Activated CD8-positive, alpha-beta T cell treated with anti-CD3 and anti-CD28 coated beads for 36 hours (primary cell): ENCODE data around the gene KDM8. TPM values are rescaled to one million over a fixed set of nuclear protein-coding genes. Genes with fewer than 3 reads are reported as not detected.

ENCODE experiments used
- ATAC-seq: fragments of 200-7000 bp; cut with Tn5 transposase; one replicate; pipeline ENCODE4 v1.10.0; 2021; ENCODE audit warnings: mild to moderate bottlenecking, moderate library complexity
- CTCF ChIA-PET: fragments of 350-600 bp; sonication (Branson Sonifier 250); formaldehyde crosslinking; loops from one replicate; lab custom pipeline; 2021; ENCODE audit warnings: antibody characterized with exemption; lab: Charles Lee
- POLR2A ChIA-PET: fragments of 350-600 bp; sonication (Branson Sonifier 250); formaldehyde crosslinking; loops from one replicate; lab custom pipeline; 2021; ENCODE audit warnings: antibody characterized with exemption; lab: Charles Lee
- DNase-seq: peaks from one replicate; pipeline ENCODE4 v3.0.0-alpha.2; 2020
- H3K27ac Mint-ChIP-seq: one replicate; pipeline ENCODE4 v1.8.0; 2021; ENCODE audit warnings: mild to moderate bottlenecking, mixed read lengths
- H3K27me3 Mint-ChIP-seq: one replicate; pipeline ENCODE4 v1.8.0; 2021; ENCODE audit warnings: mixed read lengths
- H3K36me3 Mint-ChIP-seq: one replicate; pipeline ENCODE4 v1.8.0; 2021; ENCODE audit warnings: low read depth, mixed read lengths
- H3K4me1 Mint-ChIP-seq: one replicate; pipeline ENCODE4 v1.8.0; 2021; ENCODE audit warnings: low read depth, mixed read lengths
- H3K4me3 Mint-ChIP-seq: one replicate; pipeline ENCODE4 v1.8.0; 2021; ENCODE audit warnings: mild to moderate bottlenecking, moderate library complexity, mixed read lengths
- H3K9me3 Mint-ChIP-seq: one replicate; pipeline ENCODE4 v1.8.0; 2021; ENCODE audit warnings: mixed read lengths
- intact Hi-C: fragments of 100-400 bp; cut with micrococcal nuclease; formaldehyde crosslinking; loops from one replicate; pipeline ENCODE4 v1.10.0; 2022
- total RNA-seq, 2 experiments: library from RNA; stranded (reverse); gene quantifications; one replicate each; pipeline ENCODE4 v1.2.3, GENCODE V29; 2021
- TF ChIP-seq, protein P1 (sequence below): fragments of 200-600 bp; IDR thresholded peaks from one replicate; pipeline ENCODE4 v1.8.0; 2022; ENCODE audit warnings: antibody characterized with exemption, mild to moderate bottlenecking

The KDM8 gene
- total RNA-seq, 2 experiments from 2014 or later, result 10.9 to 12.7 TPM

DNA sequence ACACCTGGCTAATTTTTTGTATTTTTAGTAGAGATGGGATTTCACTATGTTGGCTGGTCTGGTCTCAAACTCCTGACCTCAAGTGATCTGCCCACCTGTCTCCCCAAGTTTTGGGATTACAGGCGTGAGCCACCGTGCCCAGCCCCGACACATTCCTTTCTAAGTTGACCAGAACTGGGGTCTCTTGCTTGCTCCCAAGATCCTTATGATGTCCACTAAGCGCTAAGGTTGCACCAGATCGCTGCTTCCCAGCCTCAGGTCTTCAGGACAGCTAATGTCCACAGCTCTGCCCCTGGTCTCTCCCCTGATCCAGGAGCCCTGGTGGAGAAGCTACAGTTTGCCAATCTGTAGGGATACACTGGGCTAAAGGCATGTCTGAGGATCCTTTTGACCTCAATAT lies 35.7 kb downstream of the KDM8 start:
- no peaks in the 10 kb centered on the region for H3K9me3 Mint-ChIP-seq
- TF ChIP-seq, protein P1, sequence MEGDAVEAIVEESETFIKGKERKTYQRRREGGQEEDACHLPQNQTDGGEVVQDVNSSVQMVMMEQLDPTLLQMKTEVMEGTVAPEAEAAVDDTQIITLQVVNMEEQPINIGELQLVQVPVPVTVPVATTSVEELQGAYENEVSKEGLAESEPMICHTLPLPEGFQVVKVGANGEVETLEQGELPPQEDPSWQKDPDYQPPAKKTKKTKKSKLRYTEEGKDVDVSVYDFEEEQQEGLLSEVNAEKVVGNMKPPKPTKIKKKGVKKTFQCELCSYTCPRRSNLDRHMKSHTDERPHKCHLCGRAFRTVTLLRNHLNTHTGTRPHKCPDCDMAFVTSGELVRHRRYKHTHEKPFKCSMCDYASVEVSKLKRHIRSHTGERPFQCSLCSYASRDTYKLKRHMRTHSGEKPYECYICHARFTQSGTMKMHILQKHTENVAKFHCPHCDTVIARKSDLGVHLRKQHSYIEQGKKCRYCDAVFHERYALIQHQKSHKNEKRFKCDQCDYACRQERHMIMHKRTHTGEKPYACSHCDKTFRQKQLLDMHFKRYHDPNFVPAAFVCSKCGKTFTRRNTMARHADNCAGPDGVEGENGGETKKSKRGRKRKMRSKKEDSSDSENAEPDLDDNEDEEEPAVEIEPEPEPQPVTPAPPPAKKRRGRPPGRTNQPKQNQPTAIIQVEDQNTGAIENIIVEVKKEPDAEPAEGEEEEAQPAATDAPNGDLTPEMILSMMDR, result no peak
- no peak for ATAC-seq
- peaks cover 87% of the 10 kb centered on the region for H3K4me1 Mint-ChIP-seq
- ChIA-PET POLR2A (interaction anchor here (0.8 to 10.0 kb wide), 9 partner anchors 10 to 167 kb away, joined by 3 to 257 read pairs (median 27); partner anchors contain the start of gene NSMCE1), CTCF (interaction anchor here (1.1 to 13.1 kb wide), 4 partner anchors 10 to 80 kb away, joined by 3 to 203 read pairs (median 4); no protein-coding TSS in a partner anchor)
- intact Hi-C loops, result loop anchor here (5.0 kb wide), 2 partner anchors 37 to 67 kb away; partner anchors contain the start of gene KDM8
- H3K4me3 Mint-ChIP-seq, result no peak overlapping the region
- peaks cover 47% of the 10 kb centered on the region for H3K36me3 Mint-ChIP-seq
- no peak for DNase-seq
- no peaks in the 10 kb centered on the region for H3K27me3 Mint-ChIP-seq
- H3K27ac Mint-ChIP-seq, result peak overlapping the region; percentile 98

DNA sequence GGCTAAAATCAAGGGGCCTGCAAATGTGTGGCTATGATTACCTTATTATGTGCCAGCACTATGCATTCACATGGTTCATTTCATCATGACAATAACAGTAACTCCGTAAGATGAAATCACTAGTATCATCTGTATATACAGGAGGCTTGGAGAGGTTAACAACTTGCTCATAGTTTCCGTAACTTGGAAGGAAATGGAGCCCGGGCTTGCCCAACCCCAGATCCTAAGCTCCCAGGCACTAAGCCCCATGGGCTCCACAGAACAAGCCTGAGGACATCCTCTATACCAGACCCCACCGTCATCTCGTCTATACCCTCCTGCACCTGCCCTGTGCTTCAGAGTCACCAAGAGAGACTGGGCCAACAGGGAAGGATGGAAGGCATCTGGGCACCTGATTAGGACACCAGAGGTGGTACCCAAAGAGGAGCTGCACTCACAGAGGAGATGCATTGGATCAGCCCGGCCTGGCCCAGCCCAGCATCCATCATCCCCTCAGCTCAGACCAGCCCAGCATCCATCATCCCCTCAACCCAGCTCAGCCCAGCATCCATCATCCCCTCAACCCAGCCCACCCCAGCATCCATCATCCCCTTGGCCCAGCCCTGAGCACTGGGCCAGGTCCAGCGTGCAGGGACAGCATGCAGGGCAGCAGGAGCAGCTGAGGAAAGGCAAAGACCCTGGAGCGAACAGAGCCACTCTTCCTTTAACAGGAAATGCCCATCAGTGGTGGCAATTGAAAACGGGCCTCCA lies 36.8 kb downstream of the KDM8 start:
- Mint-ChIP-seq H3K4me3 (no peak overlapping the region), H3K4me1 (peaks cover 87% of the 10 kb centered on the region), H3K36me3 (peaks cover 50% of the 10 kb centered on the region), H3K9me3 (no peaks in the 10 kb centered on the region), H3K27me3 (no peaks in the 10 kb centered on the region), H3K27ac (peak overlapping the region; percentile 98)
- ChIA-PET POLR2A (interaction anchor here (0.5 to 10.0 kb wide), 7 partner anchors 11 to 166 kb away, joined by 3 to 257 read pairs (median 7); no protein-coding TSS in a partner anchor), CTCF (interaction anchor here (0.8 to 13.1 kb wide), 6 partner anchors 9 to 79 kb away, joined by 3 to 203 read pairs (median 4); no protein-coding TSS in a partner anchor)
- no peak for DNase-seq
- no peak for ATAC-seq
- TF ChIP-seq, protein P1, result no peak
- intact Hi-C loops, result loop anchor here (5.0 kb wide), 2 partner anchors 38 to 68 kb away; partner anchors contain the start of gene KDM8

DNA sequence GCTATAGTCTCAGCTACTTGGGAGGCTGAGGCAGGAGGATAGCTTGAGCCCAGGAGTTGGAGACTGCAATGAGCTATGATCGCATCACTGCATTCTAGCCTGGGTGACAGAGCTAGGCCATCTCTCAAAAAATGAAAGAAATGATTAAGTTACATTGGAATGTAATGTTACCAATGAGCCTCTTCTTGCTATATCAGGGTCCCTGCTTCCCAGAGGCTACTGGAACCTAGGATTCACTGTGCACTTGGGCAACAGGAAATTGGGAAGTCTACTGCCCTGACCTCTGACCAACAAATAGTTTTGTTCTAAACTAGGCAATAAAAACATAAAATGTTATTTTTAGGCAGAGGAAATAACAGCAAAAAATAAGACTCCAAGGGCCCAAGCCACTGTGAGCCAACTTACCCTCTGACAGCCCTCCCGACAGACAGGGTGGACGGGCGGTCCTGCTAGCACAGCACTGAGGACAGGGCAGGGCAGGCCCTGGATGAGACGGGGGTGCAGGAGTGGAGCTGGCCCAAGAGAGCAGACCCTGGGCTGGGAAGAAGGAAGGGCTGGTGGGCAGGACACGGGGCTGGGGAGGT lies 37.7 kb downstream of the KDM8 start:
- intact Hi-C loops, result no loop called here
- H3K27ac Mint-ChIP-seq, result no peak overlapping the region
- ChIA-PET CTCF (interaction anchor here (0.8 to 2.6 kb wide), 5 partner anchors 10 to 127 kb away, joined by 3 to 7 read pairs (median 4); no protein-coding TSS in a partner anchor), POLR2A (interaction anchor here (1.2 to 10.0 kb wide), 4 partner anchors 10 to 80 kb away, joined by 3 to 257 read pairs (median 9); no protein-coding TSS in a partner anchor)
- ATAC-seq (no peak), DNase-seq (no peak)
- H3K36me3 Mint-ChIP-seq, result peaks cover 54% of the 10 kb centered on the region
- H3K9me3 Mint-ChIP-seq, result no peaks in the 10 kb centered on the region
- TF ChIP-seq, protein P1, result no peak
- H3K27me3 Mint-ChIP-seq, result no peaks in the 10 kb centered on the region
- no peak overlapping the region for H3K4me3 Mint-ChIP-seq
- peaks cover 87% of the 10 kb centered on the region for H3K4me1 Mint-ChIP-seq

DNA sequence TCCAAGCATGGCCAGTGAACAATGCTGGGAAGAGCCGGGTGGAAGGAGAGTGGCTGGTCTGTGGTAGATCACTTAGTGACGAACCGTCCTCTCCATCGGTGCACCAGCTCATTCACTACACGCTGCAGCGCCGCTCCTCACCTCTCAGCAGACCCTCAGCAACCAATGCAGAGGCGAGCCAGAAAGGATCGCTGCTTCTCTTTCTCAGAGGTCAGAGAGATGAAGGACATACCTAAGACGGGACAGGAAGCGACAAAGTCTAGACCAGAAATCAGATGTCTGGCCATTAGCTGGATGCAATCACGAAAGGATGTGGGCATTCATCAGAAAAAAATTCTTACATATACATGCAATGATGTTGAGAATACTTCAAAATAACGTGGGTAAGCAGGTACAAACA lies 38.3 kb downstream of the KDM8 start:
- H3K4me1 Mint-ChIP-seq, result peaks cover 91% of the 10 kb centered on the region
- H3K9me3 Mint-ChIP-seq, result no peaks in the 10 kb centered on the region
- no peak for ATAC-seq
- peak overlapping the region; percentile 79 for H3K27ac Mint-ChIP-seq
- intact Hi-C loops, result no loop called here
- TF ChIP-seq, protein P1, result no peak
- no peak for DNase-seq
- peaks cover 56% of the 10 kb centered on the region for H3K36me3 Mint-ChIP-seq
- ChIA-PET POLR2A (interaction anchor here (0.8 to 10.0 kb wide), 5 partner anchors 9 to 126 kb away, joined by 5 to 257 read pairs (median 5); no protein-coding TSS in a partner anchor), CTCF (interaction anchor here (1.2 to 2.6 kb wide), 4 partner anchors 9 to 126 kb away, joined by 3 to 7 read pairs (median 4); no protein-coding TSS in a partner anchor)
- H3K27me3 Mint-ChIP-seq, result no peaks in the 10 kb centered on the region
- no peak overlapping the region for H3K4me3 Mint-ChIP-seq
